WERI-Rb-1 (cell line): ENCODE measurements around the gene PPFIA2.
"Not testable (repeated sequence)": the region's sequence is repeated elsewhere in the genome, so short reads cannot be mapped to it uniquely, and the experiment has no call there.

ENCODE experiments used
- DNase-seq: peaks from one replicate; pipeline ENCODE4 v3.0.0-alpha.2; 2020
- H3K27ac ChIP-seq: fragments of 250-450 bp; sonication (Bioruptor Pico); 2 replicates; pipeline ENCODE4 v1.5.1; 2020; ENCODE audit warnings: mild to moderate bottlenecking, moderate library complexity
- H3K27me3 ChIP-seq: fragments of 250-450 bp; sonication (Bioruptor Pico); 2 replicates; pipeline ENCODE4 v1.5.1; 2021; ENCODE audit warnings: mild to moderate bottlenecking, low read depth, moderate library complexity; ENCODE audit not compliant: insufficient read depth, severe bottlenecking
- H3K36me3 ChIP-seq: fragments of 250-450 bp; sonication (Bioruptor Pico); 2 replicates; pipeline ENCODE4 v1.5.1; 2020; ENCODE audit warnings: mild to moderate bottlenecking, moderate library complexity
- H3K4me3 ChIP-seq: 2 replicates; pipeline ENCODE4 v1.5.1; 2011; ENCODE audit warnings: low read depth, mild to moderate bottlenecking, control low read depth, low read length
- H3K9me3 ChIP-seq: fragments of 250-450 bp; sonication (Bioruptor Pico); 2 replicates; pipeline ENCODE4 v1.5.1; 2021; ENCODE audit warnings: mild to moderate bottlenecking, moderate library complexity; ENCODE audit not compliant: severe bottlenecking
- TF ChIP-seq, protein P1 (sequence below): IDR thresholded peaks from 2 replicates; pipeline ENCODE4 v1.5.1; 2011; ENCODE audit warnings: low read depth, mild to moderate bottlenecking, control low read depth, inconsistent platforms, low read length

The PPFIA2 gene

DNA sequence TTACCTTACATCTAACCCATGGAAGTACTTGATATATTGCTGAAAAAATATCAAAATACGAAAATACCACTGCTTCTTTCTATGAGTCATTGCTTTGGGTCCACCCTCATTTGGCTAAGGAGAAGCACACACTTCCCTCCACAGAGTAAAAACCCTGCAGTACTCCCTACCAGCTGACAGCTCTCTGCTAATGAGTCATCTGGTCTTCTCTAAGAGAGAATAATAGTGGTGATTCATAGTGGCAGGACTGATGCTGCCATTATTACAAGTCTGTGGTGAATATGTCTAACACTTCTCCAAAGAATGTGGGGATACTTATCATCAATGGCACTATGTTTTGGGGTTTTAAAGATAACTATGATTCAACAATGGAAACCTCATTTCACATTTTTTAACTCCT is 90.7 kb downstream of the PPFIA2 start:
- Histone ChIP-seq H3K27ac (no peak overlapping the region), H3K27me3 (no peaks in the 10 kb centered on the region), H3K9me3 (no peaks in the 10 kb centered on the region), H3K4me3 (no peak overlapping the region), H3K36me3 (no peaks in the 10 kb centered on the region)
- TF ChIP-seq, protein P1, sequence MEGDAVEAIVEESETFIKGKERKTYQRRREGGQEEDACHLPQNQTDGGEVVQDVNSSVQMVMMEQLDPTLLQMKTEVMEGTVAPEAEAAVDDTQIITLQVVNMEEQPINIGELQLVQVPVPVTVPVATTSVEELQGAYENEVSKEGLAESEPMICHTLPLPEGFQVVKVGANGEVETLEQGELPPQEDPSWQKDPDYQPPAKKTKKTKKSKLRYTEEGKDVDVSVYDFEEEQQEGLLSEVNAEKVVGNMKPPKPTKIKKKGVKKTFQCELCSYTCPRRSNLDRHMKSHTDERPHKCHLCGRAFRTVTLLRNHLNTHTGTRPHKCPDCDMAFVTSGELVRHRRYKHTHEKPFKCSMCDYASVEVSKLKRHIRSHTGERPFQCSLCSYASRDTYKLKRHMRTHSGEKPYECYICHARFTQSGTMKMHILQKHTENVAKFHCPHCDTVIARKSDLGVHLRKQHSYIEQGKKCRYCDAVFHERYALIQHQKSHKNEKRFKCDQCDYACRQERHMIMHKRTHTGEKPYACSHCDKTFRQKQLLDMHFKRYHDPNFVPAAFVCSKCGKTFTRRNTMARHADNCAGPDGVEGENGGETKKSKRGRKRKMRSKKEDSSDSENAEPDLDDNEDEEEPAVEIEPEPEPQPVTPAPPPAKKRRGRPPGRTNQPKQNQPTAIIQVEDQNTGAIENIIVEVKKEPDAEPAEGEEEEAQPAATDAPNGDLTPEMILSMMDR = no peak
- no peak for DNase-seq

DNA sequence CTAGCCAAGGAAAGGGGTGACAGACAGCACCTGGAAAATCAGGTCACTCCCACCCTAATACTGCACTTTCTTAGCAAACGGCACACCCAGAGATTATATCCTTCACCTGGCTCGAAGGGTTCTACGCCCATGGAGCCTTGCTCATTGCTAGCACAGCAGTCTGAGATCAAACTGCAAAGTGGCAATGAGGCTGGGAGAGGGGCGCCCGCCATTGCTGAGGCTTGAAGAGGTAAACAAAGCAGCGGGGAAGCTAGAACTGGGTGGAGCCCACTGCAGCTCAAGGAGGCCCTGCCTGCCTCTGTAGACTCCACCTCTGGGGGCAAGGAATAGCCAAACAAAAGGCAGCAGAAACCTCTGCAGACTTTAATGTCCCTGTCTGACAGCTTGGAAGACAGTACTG is 99.8 kb downstream of the PPFIA2 start:
- H3K27ac ChIP-seq, H3K27me3 ChIP-seq, H3K9me3 ChIP-seq, DNase-seq, H3K4me3 ChIP-seq, H3K36me3 ChIP-seq: not testable (repeated sequence)

DNA sequence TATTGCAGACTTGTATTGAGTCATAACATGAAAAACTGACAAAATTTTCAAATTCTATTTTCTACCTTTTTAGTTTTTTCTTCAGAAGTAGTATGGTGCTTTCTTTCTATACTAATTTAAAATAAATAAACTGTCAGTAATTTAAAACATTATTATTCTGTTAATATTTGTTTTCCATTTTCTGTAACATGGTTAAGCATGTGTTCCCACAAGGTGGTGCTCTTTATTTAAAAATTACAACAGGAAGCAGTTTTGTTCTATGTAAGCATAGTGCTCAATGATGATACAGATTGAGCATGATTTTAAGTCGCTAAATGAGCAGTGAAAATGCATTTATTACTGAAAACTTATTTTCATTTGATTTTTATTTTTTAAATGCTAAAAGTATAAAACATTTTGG is 114.6 kb downstream of the PPFIA2 start:
- Histone ChIP-seq H3K27me3 (no peaks in the 10 kb centered on the region), H3K27ac (no peak overlapping the region), H3K4me3 (no peak overlapping the region), H3K36me3 (no peaks in the 10 kb centered on the region), H3K9me3 (no peaks in the 10 kb centered on the region)
- TF ChIP-seq, protein P1 = 0 out of 2 replicates have a peak, but pooled peaks have one; percentile 4
- DNase-seq = no peak

DNA sequence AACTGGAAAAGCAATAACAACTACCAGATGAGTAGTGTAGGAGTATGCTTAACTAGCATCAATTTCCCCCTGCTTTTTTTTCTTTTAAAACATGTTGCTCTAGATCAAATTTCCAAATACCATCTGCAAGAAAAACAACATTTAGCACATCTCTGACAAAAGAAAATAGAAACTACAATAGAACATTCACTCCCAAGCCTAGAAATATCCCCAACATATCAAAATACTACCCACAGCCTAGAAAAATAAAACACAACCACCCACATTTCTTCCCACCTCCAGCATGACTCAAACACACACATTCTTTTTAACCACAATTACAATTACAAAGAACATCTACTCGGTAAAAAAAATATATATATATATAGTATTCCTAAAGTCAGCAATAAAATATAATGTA is 120.0 kb downstream of the PPFIA2 start:
- no peak for DNase-seq
- Histone ChIP-seq H3K27me3 (no peaks in the 10 kb centered on the region), H3K9me3 (no peaks in the 10 kb centered on the region), H3K36me3 (no peaks in the 10 kb centered on the region), H3K27ac (no peak overlapping the region), H3K4me3 (no peak overlapping the region)
- TF ChIP-seq, protein P1 = no peak

DNA sequence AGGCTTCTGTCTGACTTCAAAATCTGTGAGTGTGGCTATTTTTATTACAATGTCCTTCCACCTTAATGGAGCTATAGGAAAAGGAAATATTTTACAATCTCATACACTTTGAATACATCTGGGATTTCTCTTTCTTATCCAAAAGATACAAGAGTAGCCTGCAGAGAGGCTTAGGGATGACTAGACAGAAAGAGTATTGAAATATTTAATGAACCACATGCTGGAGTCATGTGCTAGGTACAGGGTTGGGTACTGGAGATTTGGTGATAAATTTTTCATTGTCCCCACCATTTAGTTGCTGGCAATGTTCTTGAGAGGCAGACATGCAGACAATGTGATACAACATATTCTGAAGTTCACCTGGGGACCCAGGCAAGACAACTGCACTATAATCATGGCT is 126.0 kb downstream of the PPFIA2 start:
- Histone ChIP-seq H3K36me3 (no peaks in the 10 kb centered on the region), H3K4me3 (no peak overlapping the region), H3K27ac (no peak overlapping the region), H3K9me3 (no peaks in the 10 kb centered on the region), H3K27me3 (no peaks in the 10 kb centered on the region)
- TF ChIP-seq, protein P1 = no peak
- DNase-seq = no peak

DNA sequence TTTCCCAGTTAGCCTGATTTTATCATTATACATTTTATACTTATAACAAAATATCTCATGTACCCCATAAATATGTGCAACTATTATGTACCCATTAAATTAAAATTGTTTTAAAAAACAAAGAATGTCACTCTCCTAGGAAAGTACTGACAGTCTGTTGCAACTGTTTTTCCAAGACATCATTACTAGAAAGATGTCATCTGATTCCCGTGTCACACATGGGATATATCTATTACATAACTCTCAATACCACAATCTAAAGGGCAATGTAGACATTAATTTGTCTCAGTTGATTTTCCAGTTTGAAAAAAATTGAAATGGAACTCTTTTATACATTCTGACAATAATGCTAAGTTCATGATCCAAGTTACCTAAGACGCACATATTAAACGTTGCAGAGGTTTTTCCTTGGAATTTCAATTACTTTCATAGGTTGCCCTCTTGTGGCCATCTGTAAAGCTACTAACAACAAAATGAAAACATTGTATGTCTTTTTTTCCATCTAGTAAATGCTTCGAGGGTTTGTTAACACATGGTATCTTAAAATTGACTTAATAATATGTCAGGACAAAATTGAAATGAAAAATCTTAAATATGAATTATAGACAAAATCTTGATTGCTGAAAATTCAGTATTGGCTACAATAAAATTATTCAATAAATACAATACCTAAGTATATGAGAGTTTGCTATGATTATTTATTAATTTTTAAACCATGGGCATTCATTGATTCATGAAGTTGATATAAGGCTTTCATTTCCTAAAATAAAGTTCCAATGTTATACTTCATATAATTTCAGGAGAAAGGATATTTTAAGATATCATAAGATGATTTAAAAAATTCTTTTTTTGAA is 131.6 kb downstream of the PPFIA2 start:
- no peak for DNase-seq
- no peaks in the 10 kb centered on the region for H3K36me3 ChIP-seq
- H3K9me3 ChIP-seq = no peaks in the 10 kb centered on the region

More for the DNA sequence above, 131.6 kb downstream of the PPFIA2 start:
- TF ChIP-seq, protein P1 = peak; percentile 22; the same call in 1 of the 2 replicates
- no peak overlapping the region for H3K4me3 ChIP-seq
- no peak overlapping the region for H3K27ac ChIP-seq
- H3K27me3 ChIP-seq = no peaks in the 10 kb centered on the region
